ENCODE data around the gene ZNF846.

DNA sequence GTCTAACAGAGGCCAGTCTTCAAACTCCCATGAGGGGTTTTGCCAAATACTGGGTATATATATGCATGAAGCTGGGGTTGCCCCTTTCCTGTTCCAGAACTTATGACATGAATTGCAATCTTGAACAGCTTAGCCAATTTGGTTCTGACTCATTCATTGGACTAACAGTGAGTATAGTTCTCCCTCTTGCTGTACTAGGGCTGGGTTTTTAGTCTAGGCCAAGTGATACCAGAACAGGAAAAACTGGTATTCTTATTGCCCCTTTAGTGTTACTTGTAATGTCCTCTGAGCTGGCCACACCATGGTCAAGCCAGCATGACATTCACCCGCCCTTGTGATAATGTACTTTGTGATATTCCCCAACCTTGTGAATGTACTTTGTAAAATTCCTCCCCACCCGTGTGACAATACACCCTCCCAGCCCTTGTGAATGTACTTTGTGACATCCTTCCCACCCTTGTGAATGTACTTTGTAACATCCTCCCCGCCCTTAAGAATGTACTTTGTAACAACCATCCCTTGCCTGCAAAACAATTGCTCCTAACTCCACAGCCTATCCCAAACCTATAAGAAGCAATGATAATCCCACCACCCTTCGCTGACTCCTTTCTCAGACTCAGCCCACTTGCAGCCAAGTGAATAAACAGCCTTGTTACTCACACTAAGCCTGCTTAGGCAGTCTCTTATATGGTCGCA is 26.9 kb downstream of the ZNF846 start:
- TF ChIP-seq, protein P1, sequence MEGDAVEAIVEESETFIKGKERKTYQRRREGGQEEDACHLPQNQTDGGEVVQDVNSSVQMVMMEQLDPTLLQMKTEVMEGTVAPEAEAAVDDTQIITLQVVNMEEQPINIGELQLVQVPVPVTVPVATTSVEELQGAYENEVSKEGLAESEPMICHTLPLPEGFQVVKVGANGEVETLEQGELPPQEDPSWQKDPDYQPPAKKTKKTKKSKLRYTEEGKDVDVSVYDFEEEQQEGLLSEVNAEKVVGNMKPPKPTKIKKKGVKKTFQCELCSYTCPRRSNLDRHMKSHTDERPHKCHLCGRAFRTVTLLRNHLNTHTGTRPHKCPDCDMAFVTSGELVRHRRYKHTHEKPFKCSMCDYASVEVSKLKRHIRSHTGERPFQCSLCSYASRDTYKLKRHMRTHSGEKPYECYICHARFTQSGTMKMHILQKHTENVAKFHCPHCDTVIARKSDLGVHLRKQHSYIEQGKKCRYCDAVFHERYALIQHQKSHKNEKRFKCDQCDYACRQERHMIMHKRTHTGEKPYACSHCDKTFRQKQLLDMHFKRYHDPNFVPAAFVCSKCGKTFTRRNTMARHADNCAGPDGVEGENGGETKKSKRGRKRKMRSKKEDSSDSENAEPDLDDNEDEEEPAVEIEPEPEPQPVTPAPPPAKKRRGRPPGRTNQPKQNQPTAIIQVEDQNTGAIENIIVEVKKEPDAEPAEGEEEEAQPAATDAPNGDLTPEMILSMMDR (conservative IDR thresholded peaks at IDR 0.05; ENCODE audit: low read length): no peak
- no peak for TF ChIP-seq EZH2phosphoT487 (IDR thresholded peaks at IDR 0.05; ENCODE audit: borderline replicate concordance)

All from Loucy (cell line).